ENCODE results near the gene VPS4A. TPM values are rescaled to one million over a fixed set of nuclear protein-coding genes. Genes with fewer than 3 reads are reported as not detected.

Gene VPS4A
- polyA plus RNA-seq, 1 of the 3 experiments (the other 2 are of a cell fraction) = 20.8 TPM

DNA sequence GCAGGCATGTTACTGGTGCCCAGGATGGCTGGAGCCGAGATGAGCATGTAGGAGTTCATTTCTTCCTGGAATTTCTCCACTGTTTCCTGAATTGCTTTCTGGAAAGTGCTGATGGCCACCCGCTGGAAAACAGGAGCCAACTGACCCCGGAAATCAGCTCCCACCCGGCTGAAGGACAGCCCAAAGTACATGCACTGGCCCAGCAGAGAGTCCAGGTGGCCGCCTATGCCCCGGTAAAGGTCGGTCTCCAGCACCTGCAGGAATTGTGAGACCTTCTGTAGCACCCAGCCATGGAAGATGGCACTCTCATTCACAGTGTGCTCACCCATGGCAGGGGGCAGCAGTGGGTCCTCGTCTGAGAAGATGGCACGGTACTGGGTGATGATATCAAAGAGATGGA, 23.5 kb downstream of the VPS4A start:
- Histone ChIP-seq H3K27me3 (ENCODE audit: insufficient read depth) (no peaks in the 10 kb centered on the region), H3K9ac (no peak overlapping the region), H3K9me3 (no peaks in the 10 kb centered on the region), H3K4me2 (no peak overlapping the region), H3K9me2 (no peaks in the 10 kb centered on the region), H3K27ac (ENCODE audit: low read depth in 2 of 2, low read length in 1 of 2) (no peak overlapping the region), H3K36me3 (replicated peaks in 1 of 2; ENCODE audit: control insufficient read depth in 1 of 2, insufficient read depth in 2 of 2, low read length in 1 of 2) (peaks cover 39 to 40% of the 10 kb centered on the region in 2 experiments), H3K79me2 (ENCODE audit: insufficient read depth) (peaks cover 68% of the 10 kb centered on the region), H3K4me1 (ENCODE audit: control insufficient read depth in 1 of 2, insufficient read depth in 2 of 2, low read depth in 1 of 2, low read length in 1 of 2) (peaks cover 8 to 11% of the 10 kb centered on the region in 2 experiments; a peak in 1 of 4 replicates), H3F3A (replicated peaks; ENCODE audit: insufficient read depth) (peaks cover 17% of the 10 kb centered on the region), H4K20me1 (ENCODE audit: insufficient read depth) (no peaks in the 10 kb centered on the region), H3K4me3 (ENCODE audit: low read depth in 2 of 2, low read length in 1 of 2) (no peak overlapping the region), H2AFZ (ENCODE audit: low read depth) (no peak overlapping the region)
- 98% methylated on average over 9 of the region's 9 CpGs for WGBS (ENCODE audit: low lambda C conversion rate)
- DNase-seq = no peak
- TF ChIP-seq RAD21 (IDR thresholded peaks at IDR 0.05; ENCODE audit: low read length) (no peak), FOSL2 (IDR thresholded peaks at IDR 0.05; ENCODE audit: borderline replicate concordance, low read depth) (no peak), GATA2 (CRISPR knock-in tag; IDR thresholded peaks at IDR 0.05) (no peak), TCF12 (IDR thresholded peaks at IDR 0.05) (no peak), TAF1 (IDR thresholded peaks at IDR 0.05; ENCODE audit: borderline replicate concordance, low read depth, low read length) (no peak)
- TF ChIP-seq, protein P1, sequence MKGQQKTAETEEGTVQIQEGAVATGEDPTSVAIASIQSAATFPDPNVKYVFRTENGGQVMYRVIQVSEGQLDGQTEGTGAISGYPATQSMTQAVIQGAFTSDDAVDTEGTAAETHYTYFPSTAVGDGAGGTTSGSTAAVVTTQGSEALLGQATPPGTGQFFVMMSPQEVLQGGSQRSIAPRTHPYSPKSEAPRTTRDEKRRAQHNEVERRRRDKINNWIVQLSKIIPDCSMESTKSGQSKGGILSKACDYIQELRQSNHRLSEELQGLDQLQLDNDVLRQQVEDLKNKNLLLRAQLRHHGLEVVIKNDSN (IDR thresholded peaks at IDR 0.05; ENCODE audit: borderline replicate concordance, low read depth) = no peak
- TF ChIP-seq, protein P2, sequence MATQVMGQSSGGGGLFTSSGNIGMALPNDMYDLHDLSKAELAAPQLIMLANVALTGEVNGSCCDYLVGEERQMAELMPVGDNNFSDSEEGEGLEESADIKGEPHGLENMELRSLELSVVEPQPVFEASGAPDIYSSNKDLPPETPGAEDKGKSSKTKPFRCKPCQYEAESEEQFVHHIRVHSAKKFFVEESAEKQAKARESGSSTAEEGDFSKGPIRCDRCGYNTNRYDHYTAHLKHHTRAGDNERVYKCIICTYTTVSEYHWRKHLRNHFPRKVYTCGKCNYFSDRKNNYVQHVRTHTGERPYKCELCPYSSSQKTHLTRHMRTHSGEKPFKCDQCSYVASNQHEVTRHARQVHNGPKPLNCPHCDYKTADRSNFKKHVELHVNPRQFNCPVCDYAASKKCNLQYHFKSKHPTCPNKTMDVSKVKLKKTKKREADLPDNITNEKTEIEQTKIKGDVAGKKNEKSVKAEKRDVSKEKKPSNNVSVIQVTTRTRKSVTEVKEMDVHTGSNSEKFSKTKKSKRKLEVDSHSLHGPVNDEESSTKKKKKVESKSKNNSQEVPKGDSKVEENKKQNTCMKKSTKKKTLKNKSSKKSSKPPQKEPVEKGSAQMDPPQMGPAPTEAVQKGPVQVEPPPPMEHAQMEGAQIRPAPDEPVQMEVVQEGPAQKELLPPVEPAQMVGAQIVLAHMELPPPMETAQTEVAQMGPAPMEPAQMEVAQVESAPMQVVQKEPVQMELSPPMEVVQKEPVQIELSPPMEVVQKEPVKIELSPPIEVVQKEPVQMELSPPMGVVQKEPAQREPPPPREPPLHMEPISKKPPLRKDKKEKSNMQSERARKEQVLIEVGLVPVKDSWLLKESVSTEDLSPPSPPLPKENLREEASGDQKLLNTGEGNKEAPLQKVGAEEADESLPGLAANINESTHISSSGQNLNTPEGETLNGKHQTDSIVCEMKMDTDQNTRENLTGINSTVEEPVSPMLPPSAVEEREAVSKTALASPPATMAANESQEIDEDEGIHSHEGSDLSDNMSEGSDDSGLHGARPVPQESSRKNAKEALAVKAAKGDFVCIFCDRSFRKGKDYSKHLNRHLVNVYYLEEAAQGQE (IDR thresholded peaks at IDR 0.05; ENCODE audit: low read depth, low read length) = no peak
- CTCF ChIA-PET = interaction anchor here (0.7 kb wide), 1 partner anchor 211 kb away, joined by 3 read pairs; no protein-coding TSS in a partner anchor
- POLR2A ChIA-PET = no interaction called here

GRCh38 chr16:69338557-69339288, 27.6 kb downstream of the VPS4A start:
- Histone ChIP-seq H3K27ac (ENCODE audit: low read depth in 2 of 2, low read length in 1 of 2) (peak overlapping the region; percentile 85 to 86), H2AFZ (ENCODE audit: low read depth) (peak overlapping the region; percentile 92), H3K9me3 (no peaks in the 10 kb centered on the region), H3K79me2 (ENCODE audit: insufficient read depth) (peaks cover 76% of the 10 kb centered on the region), H3F3A (replicated peaks; ENCODE audit: insufficient read depth) (peaks cover 7% of the 10 kb centered on the region), H3K4me2 (peak overlapping the region; percentile 84), H4K20me1 (ENCODE audit: insufficient read depth) (no peaks in the 10 kb centered on the region), H3K27me3 (ENCODE audit: insufficient read depth) (no peaks in the 10 kb centered on the region), H3K4me3 (ENCODE audit: low read depth in 2 of 2, low read length in 1 of 2) (peak overlapping the region; percentile 76 to 99), H3K36me3 (replicated peaks in 1 of 2; ENCODE audit: control insufficient read depth in 1 of 2, insufficient read depth in 2 of 2, low read length in 1 of 2) (peaks cover 47 to 51% of the 10 kb centered on the region in 2 experiments), H3K9ac (peak overlapping the region; percentile 89), H3K4me1 (ENCODE audit: control insufficient read depth in 1 of 2, insufficient read depth in 2 of 2, low read depth in 1 of 2, low read length in 1 of 2) (peaks cover 15 to 20% of the 10 kb centered on the region in 2 experiments; a peak in 3 of 4 replicates), H3K9me2 (no peaks in the 10 kb centered on the region)
- no peak for TF ChIP-seq NFIC (IDR thresholded peaks at IDR 0.05; ENCODE audit: borderline replicate concordance)
- no peak for TF ChIP-seq EZH2phosphoT487 (IDR thresholded peaks at IDR 0.05; ENCODE audit: borderline replicate concordance, low read depth)
- TF ChIP-seq CHD2 (IDR thresholded peaks at IDR 0.05; ENCODE audit: low read length, partially characterized antibody) = no peak
- no peak for TF ChIP-seq SMC3 (IDR thresholded peaks at IDR 0.05; ENCODE audit: low read depth, low read length)
- no peak for TF ChIP-seq RFX5 (IDR thresholded peaks at IDR 0.05; ENCODE audit: low read length)
- TF ChIP-seq ELF1 (IDR thresholded peaks at IDR 0.05) = no peak
- TF ChIP-seq, protein P3, sequence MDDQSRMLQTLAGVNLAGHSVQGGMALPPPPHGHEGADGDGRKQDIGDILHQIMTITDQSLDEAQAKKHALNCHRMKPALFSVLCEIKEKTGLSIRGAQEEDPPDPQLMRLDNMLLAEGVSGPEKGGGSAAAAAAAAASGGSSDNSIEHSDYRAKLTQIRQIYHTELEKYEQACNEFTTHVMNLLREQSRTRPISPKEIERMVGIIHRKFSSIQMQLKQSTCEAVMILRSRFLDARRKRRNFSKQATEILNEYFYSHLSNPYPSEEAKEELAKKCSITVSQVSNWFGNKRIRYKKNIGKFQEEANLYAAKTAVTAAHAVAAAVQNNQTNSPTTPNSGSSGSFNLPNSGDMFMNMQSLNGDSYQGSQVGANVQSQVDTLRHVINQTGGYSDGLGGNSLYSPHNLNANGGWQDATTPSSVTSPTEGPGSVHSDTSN (IDR thresholded peaks at IDR 0.05) = no peak
- TF ChIP-seq MXI1 (IDR thresholded peaks at IDR 0.05; ENCODE audit: low read depth, low read length) = no peak
- TF ChIP-seq, protein P4, sequence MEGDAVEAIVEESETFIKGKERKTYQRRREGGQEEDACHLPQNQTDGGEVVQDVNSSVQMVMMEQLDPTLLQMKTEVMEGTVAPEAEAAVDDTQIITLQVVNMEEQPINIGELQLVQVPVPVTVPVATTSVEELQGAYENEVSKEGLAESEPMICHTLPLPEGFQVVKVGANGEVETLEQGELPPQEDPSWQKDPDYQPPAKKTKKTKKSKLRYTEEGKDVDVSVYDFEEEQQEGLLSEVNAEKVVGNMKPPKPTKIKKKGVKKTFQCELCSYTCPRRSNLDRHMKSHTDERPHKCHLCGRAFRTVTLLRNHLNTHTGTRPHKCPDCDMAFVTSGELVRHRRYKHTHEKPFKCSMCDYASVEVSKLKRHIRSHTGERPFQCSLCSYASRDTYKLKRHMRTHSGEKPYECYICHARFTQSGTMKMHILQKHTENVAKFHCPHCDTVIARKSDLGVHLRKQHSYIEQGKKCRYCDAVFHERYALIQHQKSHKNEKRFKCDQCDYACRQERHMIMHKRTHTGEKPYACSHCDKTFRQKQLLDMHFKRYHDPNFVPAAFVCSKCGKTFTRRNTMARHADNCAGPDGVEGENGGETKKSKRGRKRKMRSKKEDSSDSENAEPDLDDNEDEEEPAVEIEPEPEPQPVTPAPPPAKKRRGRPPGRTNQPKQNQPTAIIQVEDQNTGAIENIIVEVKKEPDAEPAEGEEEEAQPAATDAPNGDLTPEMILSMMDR (IDR thresholded peaks at IDR 0.05) = no peak
- no peak for TF ChIP-seq TEAD4 (IDR thresholded peaks at IDR 0.05; ENCODE audit: borderline replicate concordance, insufficient read depth)
- WGBS (ENCODE audit: low lambda C conversion rate) = 27% methylated on average over 31 of the region's 46 CpGs
- CTCF ChIA-PET = interaction anchor here (0.8 to 1.7 kb wide), 6 partner anchors 10 to 150 kb away, joined by 3 to 21 read pairs (median 3); partner anchors contain the start of gene PDF
- no peak for DNase-seq
- POLR2A ChIA-PET = interaction anchor here (3.3 kb wide), 1 partner anchor 9 kb away, joined by 24 read pairs; the partner anchor contains the start of gene PDF
